Neural cell (in vitro differentiated cells): ENCODE measurements around the gene C22orf31.

ENCODE experiments used
- CTCF ChIP-seq: fragments of 450-650 bp; IDR thresholded peaks from 2 replicates; pipeline ENCODE4 v1.5.1; 2014; ENCODE audit warnings: antibody characterized with exemption, mild to moderate bottlenecking, moderate library complexity; ENCODE audit not compliant: poor library complexity, severe bottlenecking
- POLR2AphosphoS5 ChIP-seq: IDR thresholded peaks from 2 replicates; pipeline ENCODE4 v1.6.1; 2012
- RAD21 ChIP-seq: fragments of 450-650 bp; conservative IDR thresholded peaks from 2 replicates; pipeline ENCODE4 v1.6.1; 2014; ENCODE audit warnings: antibody characterized with exemption, mild to moderate bottlenecking, moderate library complexity
- REST ChIP-seq: IDR thresholded peaks from 2 replicates; pipeline ENCODE4 v1.6.1; 2012; ENCODE audit warnings: borderline replicate concordance

GRCh38 chr22:29048822-29049654, 12.6 kb downstream of the C22orf31 start:
- TF ChIP-seq CTCF (no peak), REST (no peak), RAD21 (no peak), POLR2AphosphoS5 (no peak)
